GM19239 (cell line): Measurements from ENCODE around the gene OR13J1.
"Not testable (repeated sequence)": the region's sequence is repeated elsewhere in the genome, so short reads cannot be mapped to it uniquely, and the experiment has no call there.

Experiments
- DNase-seq: peaks from one replicate; pipeline ENCODE4 v3.0.0; 2011; ENCODE audit warnings: low spot score; ENCODE audit not compliant: insufficient read length
- FAIRE-seq: peaks from 2 replicates; lab custom pipeline; 2011; peaks lifted over from hg19 to GRCh38; lab: Jason Lieb, UNC

Gene OR13J1, protein sequence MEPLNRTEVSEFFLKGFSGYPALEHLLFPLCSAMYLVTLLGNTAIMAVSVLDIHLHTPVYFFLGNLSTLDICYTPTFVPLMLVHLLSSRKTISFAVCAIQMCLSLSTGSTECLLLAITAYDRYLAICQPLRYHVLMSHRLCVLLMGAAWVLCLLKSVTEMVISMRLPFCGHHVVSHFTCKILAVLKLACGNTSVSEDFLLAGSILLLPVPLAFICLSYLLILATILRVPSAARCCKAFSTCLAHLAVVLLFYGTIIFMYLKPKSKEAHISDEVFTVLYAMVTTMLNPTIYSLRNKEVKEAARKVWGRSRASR

DNA sequence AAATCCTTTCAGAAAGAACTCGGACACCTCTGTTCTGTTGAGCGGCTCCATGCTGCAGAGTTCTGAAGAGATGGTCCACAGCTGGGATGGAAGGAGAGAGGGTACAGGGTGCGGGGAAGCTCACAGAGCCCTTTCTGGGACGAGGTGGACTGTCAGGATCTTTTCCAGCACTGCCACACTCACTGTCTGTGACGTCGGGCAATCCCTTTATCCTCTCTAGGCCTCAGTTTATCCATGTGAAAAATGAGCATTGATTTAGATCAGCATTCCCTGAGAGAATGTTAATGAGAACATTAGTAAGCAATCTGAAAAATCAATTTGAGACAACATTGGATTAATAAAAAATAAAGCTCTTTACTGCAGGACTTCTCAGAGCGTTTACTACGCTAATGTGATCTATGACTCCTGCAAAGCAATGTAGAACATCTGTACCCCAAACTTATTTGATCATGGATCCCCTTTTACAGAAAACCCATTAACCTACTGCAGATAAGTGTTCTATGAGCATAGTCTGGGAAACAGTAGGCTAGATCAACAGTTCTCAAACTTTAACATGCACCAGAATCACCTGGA, at the start of gene OR13J1:
TSS of gene OR13J1 (minus strand) at position 51 of the 573 bp plus-strand sequence. CDS start at position 51, 0 bp downstream.
- FAIRE-seq (no peak), DNase-seq (no peak)

DNA sequence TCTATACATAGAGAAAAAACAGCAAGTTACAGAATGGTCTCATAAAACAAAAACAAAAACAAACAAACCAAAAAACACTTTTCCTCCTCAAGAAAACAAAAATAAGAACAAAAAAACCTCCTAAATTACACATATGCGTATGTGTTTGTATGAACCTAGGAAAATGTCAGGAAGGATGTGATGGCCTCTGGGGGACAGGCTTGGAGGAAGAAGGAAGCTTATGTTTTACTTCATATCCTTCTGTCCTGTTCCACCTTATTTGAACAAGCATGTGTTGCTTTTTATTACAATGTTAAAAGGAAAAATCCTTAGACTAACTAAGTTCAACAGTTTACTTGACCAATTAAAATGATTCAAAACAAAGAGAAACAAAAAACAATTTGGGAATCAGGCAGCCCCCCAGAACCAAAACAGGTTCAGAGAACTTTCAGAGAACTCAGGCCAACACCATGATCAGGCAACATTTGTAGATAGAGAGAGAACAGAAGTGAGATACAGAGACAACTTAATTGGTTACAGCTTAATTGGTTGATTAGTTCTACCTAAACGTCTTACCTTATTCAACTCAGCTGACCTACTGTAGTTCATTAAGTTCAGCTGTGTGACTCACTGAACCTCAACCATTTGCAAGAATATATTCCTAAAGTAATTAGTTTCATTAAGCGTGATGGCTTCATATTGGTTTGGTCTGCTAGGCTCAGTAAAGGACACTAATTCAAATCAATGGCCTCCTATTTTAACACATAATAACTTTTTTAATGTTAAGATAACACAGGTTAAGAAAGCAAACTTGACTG, 49.2 kb upstream of the OR13J1 start:
- DNase-seq (no peak), FAIRE-seq (no peak)

DNA sequence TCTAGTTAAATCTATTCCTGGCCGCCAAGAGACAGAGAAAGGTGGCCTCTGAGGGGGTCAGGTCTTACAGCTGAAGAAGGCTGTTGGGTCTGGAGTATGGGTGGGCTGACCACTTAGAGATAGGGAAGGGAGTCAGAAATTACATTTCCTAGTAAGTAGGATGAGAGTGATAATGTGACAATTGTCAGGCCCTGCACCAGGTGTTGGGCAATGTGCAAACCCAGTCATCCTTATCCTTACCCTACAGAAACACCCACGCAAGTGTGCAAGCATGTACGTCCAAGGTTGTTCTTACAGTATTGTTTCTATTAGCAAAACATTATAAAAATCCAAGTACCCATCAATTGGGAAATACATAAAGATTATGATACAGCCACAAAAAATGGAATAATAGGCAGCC, 48.6 kb upstream of the OR13J1 start:
- FAIRE-seq = no peak
- no peak for DNase-seq

DNA sequence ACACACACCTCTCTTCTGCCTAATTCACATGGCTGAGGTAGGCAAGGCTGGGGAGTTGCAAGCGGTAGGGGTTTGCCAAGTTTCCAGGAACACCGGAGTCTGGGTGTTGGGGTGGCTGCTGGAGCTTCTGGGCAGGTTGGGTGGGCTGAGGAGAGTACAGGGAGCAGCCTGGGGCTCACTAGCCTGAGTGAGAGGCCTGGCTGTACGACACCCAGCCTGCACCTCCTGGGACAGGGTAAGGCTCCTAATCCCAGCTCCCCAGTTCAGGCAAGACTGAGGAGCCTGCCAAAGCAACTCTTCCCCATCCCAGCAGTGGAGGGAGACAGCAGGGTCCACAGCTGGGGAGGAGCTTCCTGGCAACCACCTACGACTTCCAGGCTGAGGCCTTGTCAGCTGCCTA, 47.1 kb upstream of the OR13J1 start:
- no peak for FAIRE-seq
- DNase-seq = no peak

DNA sequence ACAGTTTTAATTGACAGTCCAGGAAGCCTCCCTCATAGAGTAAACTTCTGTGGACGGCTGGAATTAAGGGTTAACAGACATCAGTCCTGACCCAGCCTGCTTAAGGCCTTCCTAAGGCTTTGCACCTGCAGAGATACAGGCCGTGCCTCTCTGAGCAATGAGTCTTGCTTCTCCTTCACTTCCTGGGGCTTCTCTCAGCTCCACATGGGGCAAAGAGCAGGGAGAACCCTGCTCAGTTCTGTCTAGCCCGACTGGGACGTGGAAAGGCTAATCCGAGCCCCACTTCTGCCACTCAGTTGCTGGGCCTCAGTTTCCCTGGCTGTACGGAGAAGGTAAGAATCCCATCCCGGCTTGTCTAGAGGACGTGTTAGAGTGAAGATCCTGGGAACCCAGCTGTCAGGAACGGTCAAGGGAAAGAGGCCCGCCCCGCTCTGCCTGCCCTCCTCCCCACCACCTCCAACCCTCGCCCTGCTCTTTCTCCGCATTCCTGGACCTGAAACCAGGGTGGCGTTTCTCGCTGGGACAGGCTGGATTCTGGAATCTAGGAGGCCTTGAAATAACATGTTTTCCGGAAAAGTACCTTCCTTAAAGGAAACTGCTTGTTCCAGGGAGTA, 45.6 kb upstream of the OR13J1 start:
- FAIRE-seq (no peak), DNase-seq (no peak)

DNA sequence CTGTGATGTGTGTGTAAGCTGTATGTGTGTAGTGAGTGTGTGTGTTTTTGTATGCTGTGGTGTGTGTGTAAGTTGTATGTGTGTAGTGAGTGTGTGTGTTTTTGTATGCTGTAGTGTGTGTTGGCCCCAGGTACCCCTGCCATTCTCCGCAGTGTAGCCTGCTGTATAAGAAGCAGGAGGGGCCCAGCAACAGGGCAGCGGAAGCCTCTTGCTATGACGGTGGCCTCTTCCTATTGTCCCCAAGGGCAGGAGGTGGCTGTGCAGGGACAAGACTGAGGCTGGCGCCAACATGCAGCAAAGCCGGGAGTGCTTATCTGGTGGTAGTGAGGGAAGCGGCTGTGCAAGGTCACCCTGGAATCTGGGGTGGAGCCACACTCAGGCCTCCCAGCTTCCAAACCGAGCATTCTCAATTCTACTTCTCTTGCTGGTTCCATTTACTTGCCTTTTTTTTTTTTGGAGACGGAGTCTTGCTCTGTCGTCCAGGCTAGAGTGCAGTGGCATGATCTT, 44.2 kb upstream of the OR13J1 start:
- FAIRE-seq (peak; percentile 66), DNase-seq (no peak)

DNA sequence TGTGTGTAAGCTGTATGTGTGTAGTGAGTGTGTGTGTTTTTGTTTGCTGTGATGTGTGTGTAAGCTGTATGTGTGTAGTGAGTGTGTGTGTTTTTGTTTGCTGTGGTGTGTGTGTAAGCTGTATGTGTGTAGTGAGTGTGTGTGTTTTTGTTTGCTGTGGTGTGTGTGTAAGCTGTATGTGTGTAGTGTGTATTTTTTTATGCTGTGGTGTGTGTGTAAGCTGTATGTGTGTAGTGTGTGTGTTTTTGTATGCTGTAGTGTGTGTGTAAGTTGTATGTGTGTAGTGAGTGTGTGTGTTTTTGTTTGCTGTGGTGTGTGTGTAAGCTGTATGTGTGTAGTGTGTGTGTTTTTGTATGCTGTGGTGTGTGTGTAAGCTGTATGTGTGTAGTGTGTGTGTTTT, 43.2 kb upstream of the OR13J1 start:
- FAIRE-seq, DNase-seq: not testable (repeated sequence)

DNA sequence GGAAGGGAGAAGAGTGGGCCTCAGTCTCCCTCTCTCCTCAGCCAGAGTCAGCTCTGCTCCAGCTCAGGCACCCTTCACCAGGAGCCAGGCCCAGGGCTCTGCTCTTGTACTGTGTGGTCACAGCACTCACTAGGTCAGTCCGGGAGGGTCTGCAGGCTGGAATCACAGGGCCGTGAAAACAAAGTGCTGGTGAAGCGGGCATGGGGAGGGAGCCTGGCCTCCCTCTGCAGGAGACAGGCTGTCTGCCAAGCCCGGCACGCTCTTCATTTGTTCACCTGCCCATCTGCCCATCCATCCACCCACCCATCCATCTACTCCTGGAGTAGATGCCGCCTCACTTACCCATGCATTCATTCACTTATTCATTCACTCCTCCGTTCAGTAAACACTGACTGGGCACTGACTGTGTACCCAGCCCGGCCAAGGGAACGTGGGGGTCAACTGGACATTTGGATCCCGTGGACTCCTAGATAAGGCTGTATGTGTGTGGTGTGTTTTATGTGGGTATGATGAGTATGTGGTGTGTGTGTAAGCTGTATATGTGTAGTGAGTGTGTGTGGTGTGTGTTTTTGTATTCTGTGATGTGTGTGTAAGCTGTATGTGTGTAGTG, 42.7 kb upstream of the OR13J1 start:
- FAIRE-seq (no peak), DNase-seq (no peak)

DNA sequence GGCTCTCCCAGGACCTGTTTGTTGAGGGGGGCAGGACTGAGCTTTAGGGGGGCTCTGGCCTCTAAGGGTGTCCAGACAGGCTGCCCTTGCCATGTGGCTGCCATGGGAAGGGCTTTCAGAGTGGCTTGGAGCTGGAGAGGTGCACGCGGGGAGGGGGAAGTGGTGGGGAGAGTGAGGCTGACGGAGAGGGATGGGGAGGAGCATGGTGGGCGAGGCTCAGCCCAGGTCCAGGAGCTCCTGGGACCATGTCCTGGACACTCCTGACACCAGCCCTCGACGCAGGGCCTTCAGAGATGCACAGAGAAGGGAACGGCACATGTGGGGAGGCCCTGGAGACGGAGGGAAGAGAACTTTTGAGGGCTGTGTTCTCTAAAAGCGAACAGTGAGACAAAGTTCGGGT, 41.5 kb upstream of the OR13J1 start:
- FAIRE-seq = no peak
- no peak for DNase-seq

DNA sequence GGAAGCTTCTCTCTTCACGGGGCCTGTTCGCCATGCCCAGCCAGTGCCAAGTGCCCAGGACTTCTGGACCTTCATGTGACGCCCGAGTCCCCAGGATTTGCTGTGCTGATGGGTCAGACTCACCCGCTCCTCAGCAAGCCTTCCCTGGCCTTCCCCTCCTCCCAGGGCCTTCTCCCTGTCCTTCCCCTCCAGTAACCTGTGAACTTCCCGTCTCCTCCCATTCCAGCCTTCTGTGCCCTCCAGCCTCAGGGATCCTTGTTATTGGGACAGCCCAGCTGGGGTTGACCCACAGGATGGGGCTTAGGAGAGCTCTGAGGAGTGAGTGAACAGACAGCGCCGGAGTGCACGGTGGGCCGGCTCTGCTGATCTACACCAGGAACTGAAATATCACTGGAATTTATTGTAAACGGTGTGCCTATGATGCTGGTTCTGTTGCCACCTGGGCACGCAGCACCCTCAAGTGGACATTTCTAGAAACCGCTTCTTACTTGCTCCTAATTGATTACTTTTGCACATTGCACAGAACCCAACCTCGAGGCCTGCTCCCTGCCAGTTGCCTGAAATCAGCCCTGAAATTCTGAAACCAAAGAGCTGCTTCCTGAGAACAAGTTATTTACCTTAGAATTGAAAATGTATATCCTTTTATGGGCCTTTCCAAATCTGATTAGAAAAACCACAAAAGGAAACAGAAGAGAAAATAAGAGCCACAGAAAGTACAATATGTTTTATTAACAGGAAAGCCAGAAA, 40.6 kb upstream of the OR13J1 start:
- DNase-seq (peak; percentile 33), FAIRE-seq (no peak)

DNA sequence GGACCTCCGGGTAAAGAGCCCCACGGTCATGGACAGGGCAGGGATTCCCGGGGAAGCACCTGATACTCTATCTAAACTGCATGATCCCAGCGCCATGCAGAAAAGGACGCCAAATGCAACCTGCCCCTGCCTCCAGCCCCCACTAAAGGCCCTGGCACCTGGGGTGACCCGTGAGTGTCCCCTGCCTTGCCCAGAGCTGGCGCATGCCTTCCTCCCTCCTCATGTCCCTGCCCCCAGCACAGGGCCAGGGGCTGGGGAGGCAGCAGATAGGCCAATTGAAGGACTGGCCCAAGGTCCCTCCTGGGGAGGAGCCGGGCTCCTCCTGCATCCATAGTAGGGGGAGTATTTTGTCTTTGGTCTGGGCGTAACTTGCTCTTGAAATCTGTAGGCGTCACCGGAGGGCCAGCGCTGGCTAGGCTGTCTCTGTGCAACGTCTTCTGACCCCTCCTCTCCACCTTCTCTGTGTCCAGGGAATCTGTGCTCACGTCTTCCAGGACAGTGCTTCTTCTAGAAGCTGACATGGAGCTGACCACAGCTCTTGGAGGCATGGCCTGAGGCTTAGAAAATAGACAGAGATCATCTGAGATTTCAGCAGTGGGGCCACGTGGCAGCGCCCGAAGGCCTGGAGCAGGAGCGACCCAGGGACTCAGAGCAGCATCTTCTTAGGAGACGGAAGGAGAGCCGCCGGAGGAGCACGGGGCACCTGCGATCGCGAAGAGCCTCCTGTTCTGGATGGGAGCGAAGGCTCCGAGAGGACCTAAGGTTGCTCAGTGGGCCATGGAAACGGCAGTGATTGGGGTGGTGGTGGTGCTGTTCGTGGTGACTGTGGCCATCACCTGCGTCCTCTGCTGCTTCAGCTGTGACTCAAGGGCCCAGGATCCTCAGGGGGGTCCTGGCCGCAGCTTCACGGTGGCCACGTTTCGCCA, 39.7 kb upstream of the OR13J1 start:
- DNase-seq = no peak
- no peak for FAIRE-seq

DNA sequence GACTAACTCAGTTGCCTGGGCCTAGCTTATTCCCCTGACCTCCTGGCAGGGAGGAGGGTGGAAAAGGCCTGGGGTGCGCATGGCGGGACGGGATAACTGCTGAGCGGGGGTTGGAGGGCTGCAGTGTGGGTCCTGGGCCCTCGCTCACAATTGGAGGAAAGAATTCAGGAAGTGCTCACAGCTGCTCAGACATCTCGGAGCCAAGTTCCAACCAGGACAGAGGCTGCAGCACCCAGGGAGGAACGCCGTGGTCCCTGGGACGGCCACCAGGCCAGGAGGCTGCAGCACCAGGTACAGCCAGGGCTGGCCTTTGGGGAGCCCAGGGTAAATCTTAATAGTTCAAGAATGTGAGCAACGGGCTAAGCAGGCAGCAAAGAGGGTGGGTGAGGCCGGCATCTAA, 39.1 kb upstream of the OR13J1 start, which contains the start of gene SPAAR:
TSS of gene SPAAR (plus strand) at position 217 of the 400 bp plus-strand sequence. CDS start 974 bp downstream, outside the sequence.
- FAIRE-seq = no peak
- no peak for DNase-seq

DNA sequence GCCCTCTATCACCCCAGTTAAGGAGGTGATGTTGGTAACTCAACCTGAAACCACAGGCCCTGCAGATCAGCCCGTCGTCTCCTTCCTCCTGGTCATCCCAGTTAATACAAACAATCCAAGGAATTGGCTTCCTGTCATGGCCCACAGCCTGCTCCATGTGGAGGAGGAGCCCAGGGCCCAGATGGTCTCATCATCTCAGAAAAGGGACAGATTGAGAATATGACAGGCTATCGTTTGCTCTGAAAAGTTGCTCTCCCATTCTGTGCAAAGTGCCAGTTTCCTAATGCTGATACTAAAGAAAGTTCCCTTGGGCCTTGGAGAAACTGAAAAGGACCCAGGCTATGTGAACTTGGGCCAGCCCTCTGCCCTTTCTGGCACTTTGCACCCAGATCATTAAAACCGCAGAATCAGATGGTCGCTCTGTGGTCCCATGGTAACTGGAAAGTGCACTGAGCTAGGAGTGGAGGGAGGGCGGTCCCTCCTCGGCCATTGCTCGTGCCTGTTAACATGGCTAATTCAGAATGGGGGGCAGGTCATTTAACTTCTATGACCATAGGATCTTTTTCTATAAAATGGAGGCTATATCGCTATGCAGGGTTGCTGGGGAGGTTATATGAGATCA, 38.4 kb upstream of the OR13J1 start:
- no peak for FAIRE-seq

DNA sequence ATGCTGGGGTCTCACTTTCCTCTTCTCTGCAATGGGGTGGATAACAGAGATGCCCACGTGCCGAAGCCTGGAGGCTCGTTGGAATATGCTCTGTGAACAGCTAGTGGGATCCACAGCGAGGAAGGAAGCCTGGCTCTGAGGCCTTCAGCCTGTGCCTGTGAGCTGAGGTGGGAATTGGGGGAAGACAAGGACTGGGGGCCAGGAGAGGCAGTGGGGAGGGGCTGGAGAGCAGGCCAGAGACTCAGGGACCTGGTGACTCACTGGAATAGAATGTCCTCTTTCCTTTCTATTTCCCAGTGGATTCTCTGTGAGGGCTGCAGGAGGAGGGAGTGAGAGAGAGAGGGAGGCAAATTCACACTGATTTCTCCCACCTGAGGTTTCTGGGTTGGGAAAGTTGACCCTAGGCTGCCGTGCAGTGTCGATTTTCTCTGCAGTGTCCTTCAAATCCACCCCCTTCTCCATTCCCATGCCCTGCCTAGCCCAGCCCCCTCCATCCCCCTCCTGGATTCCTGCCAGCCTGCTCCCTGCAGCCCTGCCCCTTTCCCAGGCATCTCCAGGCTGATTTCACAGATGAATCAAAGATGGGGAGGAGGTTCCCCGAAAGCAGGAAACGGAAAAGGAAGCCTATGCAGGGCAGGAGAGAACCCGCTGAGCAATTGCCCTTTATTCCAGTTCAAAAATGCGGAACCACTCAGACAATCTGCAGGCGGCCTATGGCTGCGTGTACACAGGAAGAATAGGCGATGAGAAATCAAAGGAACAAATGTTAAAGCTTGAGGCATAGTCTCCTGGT, 37.7 kb upstream of the OR13J1 start:
- no peak for FAIRE-seq

More for the DNA sequence above, 38.4 kb upstream of the OR13J1 start:
- DNase-seq = no peak

DNA sequence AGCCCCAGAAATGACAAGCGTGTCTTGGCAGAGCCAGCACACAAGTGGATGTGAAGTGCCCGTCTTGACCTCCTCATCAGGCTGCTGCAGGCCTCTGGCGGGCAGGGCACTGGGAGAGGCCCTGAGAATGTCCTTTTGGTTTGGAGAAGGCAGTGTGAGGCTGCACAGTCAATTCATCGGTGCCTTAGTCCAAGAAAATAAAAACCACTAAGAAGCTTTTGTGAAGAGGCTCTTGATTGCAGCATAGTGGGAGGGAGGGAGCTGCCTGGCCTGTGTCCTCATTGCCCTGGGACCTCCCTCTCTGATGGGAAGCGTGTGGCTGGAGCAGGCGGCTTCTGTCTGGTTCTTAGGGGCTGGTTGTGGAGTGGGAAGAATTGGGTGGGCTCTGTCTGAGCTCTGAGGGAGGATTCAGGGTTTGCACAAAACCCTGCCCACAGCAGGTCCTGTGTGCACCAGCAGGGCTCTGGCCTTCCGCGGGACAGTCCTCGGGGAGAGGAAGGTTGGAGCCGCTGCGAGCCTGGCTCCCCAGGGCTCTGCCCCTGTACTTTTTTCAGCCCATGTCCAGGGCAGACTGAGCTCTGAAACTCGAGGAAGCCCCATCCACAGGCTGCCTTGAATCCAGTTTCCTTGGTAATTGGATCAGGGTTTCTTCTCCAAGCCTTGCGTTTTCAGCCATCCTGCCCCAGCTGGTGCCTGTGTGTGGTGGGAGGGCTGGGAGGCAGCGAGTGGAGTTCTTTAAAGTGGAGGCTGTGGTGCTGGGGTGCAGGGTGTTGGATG, 36.9 kb upstream of the OR13J1 start:
- no peak for DNase-seq
- no peak for FAIRE-seq

More for the DNA sequence above, 37.7 kb upstream of the OR13J1 start:
- no peak for DNase-seq

DNA sequence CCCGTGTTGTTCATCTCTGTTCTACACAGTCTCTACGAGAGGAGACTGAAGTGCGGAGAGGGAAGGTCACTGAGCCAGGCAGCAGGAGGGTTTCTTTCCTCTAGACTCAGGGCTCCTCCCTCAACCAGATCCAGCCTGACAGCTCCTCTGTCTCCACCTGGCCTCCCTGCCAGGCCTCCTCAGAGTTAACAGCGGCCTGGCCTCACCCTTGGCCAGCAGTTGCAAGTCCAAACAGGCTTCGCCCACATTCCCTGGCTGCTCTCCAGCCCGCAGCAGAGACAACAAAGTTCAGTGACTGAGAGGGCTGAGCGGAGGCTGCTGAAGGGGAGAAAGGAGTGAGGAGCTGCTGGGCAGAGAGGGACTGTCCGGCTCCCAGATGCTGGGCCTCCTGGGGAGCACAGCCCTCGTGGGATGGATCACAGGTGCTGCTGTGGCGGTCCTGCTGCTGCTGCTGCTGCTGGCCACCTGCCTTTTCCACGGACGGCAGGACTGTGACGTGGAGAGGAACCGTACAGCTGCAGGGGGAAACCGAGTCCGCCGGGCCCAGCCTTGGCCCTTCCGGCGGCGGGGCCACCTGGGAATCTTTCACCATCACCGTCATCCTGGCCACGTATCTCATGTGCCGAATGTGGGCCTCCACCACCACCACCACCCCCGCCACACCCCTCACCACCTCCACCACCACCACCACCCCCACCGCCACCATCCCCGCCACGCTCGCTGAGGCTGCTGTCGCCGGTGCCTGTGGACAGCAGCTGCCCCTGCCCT, 35.9 kb upstream of the OR13J1 start, which contains the start of gene HRCT1:
TSS of gene HRCT1 (plus strand) at position 291 of the 768 bp plus-strand sequence. CDS start at position 377, 86 bp downstream.
- FAIRE-seq (no peak), DNase-seq (no peak)
